ENCODE results near the gene WWTR1. TPM values are rescaled to one million over a fixed set of nuclear protein-coding genes. Genes with fewer than 3 reads are reported as not detected.

The WWTR1 gene
- total and polyA plus RNA-seq, 3 donors from 2014 or later, result 19.4 to 47.0 (median 46.5) TPM

- H3K36me3 ChIP-seq (ENCODE audit: low read depth, missing control alignments), result no peaks in the 10 kb centered on the region
- intact Hi-C loops (cut with DNase I; ENCODE audit: low total_unique reads), result no loop called here
- no peaks in the 10 kb centered on the region for H3K27me3 ChIP-seq
- H3K4me3 ChIP-seq, result no peak overlapping the region
- no peaks in the 10 kb centered on the region for H3K4me1 ChIP-seq
- no peak overlapping the region for H3K27ac ChIP-seq
- TF ChIP-seq POLR2A (IDR thresholded peaks at IDR 0.05) (no peak), CTCF (IDR thresholded peaks at IDR 0.05) (peak; percentile 74 to 83 (median 76))
- H3K9me3 ChIP-seq, result no peaks in the 10 kb centered on the region
- peak; percentile 79 for DNase-seq
- WGBS, 2 donors, result 38 to 46% methylated on average over 11 of the region's 11 CpGs
Measured at GRCh38 chr3:149494022-149494758, 163.6 kb downstream of the WWTR1 start.

DNA sequence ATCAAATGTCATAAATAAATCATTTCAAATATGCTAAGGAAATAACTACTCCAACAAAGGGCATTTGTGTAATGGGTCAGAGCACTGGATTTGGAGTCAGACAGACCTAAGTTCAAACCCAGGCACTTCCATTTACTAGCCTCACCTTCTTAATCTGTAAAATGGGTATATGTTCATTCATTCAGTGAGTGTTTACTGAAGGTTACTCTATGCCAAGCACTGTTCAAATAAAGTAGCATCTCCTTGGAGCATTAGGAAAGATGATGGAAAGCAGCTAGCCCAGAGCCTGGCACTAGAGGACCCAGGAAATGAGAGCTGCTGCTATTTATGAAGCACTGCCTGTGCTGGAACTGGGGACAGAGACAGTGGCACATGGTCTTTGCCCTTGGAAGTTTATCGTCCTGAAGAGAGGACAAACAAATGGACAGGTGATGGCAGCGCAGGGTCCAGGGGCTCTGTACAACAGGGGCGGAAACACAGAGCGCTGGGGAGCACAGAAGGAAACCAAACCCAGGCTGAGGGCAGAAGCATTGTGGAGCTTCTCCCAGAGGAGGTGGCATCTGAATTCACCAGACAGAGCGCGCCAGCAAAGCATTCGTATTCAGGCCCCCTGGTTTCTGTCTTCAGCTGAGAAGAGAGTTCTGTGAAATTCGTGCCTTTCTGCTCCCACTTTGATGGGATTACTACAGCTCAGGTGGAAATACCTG lies 164.4 kb downstream of the WWTR1 start:
- Histone ChIP-seq H3K27me3 (no peaks in the 10 kb centered on the region), H3K4me3 (no peak overlapping the region), H3K9me3 (no peaks in the 10 kb centered on the region), H3K36me3 (ENCODE audit: low read depth, missing control alignments) (no peaks in the 10 kb centered on the region), H3K4me1 (no peaks in the 10 kb centered on the region), H3K27ac (no peak overlapping the region)
- TF ChIP-seq CTCF (IDR thresholded peaks at IDR 0.05) (no peak), POLR2A (IDR thresholded peaks at IDR 0.05) (no peak)
- 78 to 82% methylated on average over 8 of the region's 8 CpGs for WGBS, 2 donors
- intact Hi-C loops (cut with DNase I; ENCODE audit: low total_unique reads), result no loop called here
- DNase-seq, result no peak

DNA sequence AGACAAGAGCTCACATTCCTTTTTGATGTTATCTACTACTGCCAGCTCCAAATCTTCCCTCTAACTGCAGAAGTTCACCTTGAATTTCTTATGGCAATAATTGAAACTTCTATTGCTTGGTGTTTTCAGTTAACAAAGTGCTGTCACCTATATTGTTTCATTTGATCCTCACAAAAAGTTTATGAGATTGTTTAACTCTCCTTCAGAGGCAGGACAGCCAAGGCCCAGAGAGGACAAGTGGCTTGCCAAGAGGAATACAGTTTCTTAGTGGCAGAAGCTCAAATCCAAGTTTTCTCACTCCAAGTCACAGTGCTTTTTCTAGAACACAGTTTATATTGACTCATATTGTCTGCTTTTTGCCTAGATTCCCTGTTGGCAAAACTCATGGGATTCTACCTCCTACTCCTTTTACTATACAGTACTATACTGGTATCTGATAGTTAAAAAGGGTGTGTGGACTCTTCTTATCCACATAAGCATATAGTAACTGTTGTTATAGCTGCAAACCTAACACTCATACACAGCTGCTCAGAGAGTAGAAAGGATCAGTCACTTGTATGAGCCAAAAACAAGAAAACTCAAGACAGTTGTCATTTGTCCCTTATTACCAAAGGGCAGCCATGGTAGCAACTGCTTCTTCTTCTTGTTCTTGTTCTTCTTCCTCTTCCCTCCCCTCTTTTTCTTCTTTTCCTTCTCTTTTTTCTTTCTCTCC lies 167.4 kb downstream of the WWTR1 start:
- H3K4me3 ChIP-seq, result no peak overlapping the region
- H3K4me1 ChIP-seq, result no peaks in the 10 kb centered on the region
- H3K27ac ChIP-seq, result no peak overlapping the region
- no peak for TF ChIP-seq CTCF (IDR thresholded peaks at IDR 0.05)
- TF ChIP-seq POLR2A (IDR thresholded peaks at IDR 0.05), result no peak
- no peaks in the 10 kb centered on the region for H3K36me3 ChIP-seq (ENCODE audit: low read depth, missing control alignments)
- no peak for DNase-seq
- no peaks in the 10 kb centered on the region for H3K9me3 ChIP-seq
- no peaks in the 10 kb centered on the region for H3K27me3 ChIP-seq
- intact Hi-C loops (cut with DNase I; ENCODE audit: low total_unique reads), result no loop called here

DNA sequence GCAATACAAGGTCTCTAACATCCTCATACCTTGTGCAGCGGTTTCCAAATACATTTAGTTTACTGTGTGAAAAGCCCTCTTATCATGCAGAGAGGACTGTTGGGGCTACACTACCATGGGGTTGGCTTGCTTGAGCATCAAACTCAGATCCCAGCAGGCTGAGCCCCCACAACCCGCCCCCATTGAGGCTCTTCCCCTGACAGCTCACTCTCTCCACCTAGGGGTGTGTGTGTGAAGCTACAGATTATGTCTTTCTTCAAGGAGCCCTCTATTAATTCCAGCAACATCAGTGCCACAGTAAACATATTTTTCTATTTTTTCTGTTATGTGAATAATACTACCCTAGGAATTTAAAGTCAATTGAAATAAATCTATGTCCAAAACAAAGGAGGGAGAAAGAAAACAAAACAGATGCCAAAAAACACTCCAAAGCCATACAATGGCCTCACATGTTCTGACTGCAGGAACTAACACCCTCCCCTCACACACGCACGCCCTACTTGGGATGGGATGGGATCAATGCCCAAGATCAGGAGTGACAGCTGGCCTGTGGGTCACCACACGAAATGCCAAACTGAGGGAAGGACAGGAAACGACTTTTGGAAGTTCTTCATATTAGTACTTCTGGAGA lies 168.7 kb downstream of the WWTR1 start:
- Histone ChIP-seq H3K9me3 (no peaks in the 10 kb centered on the region), H3K4me3 (no peak overlapping the region), H3K27me3 (no peaks in the 10 kb centered on the region), H3K36me3 (ENCODE audit: low read depth, missing control alignments) (no peaks in the 10 kb centered on the region), H3K27ac (no peak overlapping the region), H3K4me1 (no peaks in the 10 kb centered on the region)
- 83 to 86% methylated on average over 6 of the region's 6 CpGs for WGBS, 2 donors
- DNase-seq, result no peak
- intact Hi-C loops (cut with DNase I; ENCODE audit: low total_unique reads), result loop anchor here (10.0 kb wide), 1 partner anchor 94 kb away; no protein-coding TSS in a partner anchor
- TF ChIP-seq CTCF (IDR thresholded peaks at IDR 0.05), result peak in 1 of 3 experiments; percentile 51
- TF ChIP-seq POLR2A (IDR thresholded peaks at IDR 0.05), result no peak

Data from testis (tissue), 3 donors.